Measurements from ENCODE around the gene GPR150. TPM values are rescaled to one million over a fixed set of nuclear protein-coding genes. Genes with fewer than 3 reads are reported as not detected.

Gene GPR150
- polyA plus RNA-seq, 1 donor (not counting 4 experiments of a cell fraction or from before 2014, with no cell fraction given): 0.07 TPM

- no peak for DNase-seq (ENCODE audit: low read depth, low spot score)
- dilution Hi-C loops (cut with MboI; ENCODE audit: extremely low pct_ligation_motif_present, low sequenced_read_pairs): no loop called here
- no peaks in the 10 kb centered on the region for H4K20me1 ChIP-seq (ENCODE audit: control insufficient read depth, extremely low read depth, insufficient read depth, low read length)
- H2AFZ ChIP-seq (ENCODE audit: control insufficient read depth, low read length): no peak overlapping the region
- no peaks in the 10 kb centered on the region for H3K9me1 ChIP-seq (ENCODE audit: control insufficient read depth, extremely low read depth, insufficient read depth, low read length)
- peak overlapping the region; percentile 44 for H3K27ac ChIP-seq (ENCODE audit: control insufficient read depth, insufficient read depth, low read length)
- H3K9me3 ChIP-seq (ENCODE audit: control insufficient read depth, low read depth, low read length): no peaks in the 10 kb centered on the region
- H3K4me1 ChIP-seq (ENCODE audit: control insufficient read depth, extremely low read depth, insufficient read depth, low read length): peaks cover 28% of the 10 kb centered on the region
- peaks cover 9% of the 10 kb centered on the region for H3K27me3 ChIP-seq (ENCODE audit: control insufficient read depth, extremely low read depth, insufficient read depth, low read length)
- no peak for TF ChIP-seq EZH2 (IDR thresholded peaks at IDR 0.05; ENCODE audit: low read length)
- no peak for TF ChIP-seq CTCF (optimal IDR thresholded peaks at IDR 0.05 in 1 of 3, IDR thresholded peaks at IDR 0.05 in 1 of 3, conservative IDR thresholded peaks at IDR 0.05 in 1 of 3; ENCODE audit: extremely low read depth in 1 of 3, insufficient read depth in 2 of 3, low read length in 3 of 3)
- H3K36me3 ChIP-seq (ENCODE audit: control insufficient read depth in 2 of 2, extremely low read depth in 1 of 2, insufficient read depth in 2 of 2, low read length in 2 of 2): no peaks in the 10 kb centered on the region
- H3K4me3 ChIP-seq (ENCODE audit: control insufficient read depth in 2 of 3, extremely low read depth in 1 of 3, insufficient read depth in 2 of 3, low read depth in 1 of 3, low read length in 3 of 3): no peak overlapping the region
- no peak overlapping the region for H3K9ac ChIP-seq (ENCODE audit: control insufficient read depth, extremely low read depth, insufficient read depth, low read length)
- H3K79me2 ChIP-seq (ENCODE audit: control insufficient read depth, insufficient read depth, low read length): no peaks in the 10 kb centered on the region
- FAIRE-seq: no peak
- peak overlapping the region; percentile 77 for H3K4me2 ChIP-seq (ENCODE audit: control insufficient read depth, extremely low read depth, insufficient read depth, low read depth, low read length)
Measured at GRCh38 chr5:95619096-95619495, 791 bp upstream of the GPR150 start.

DNA sequence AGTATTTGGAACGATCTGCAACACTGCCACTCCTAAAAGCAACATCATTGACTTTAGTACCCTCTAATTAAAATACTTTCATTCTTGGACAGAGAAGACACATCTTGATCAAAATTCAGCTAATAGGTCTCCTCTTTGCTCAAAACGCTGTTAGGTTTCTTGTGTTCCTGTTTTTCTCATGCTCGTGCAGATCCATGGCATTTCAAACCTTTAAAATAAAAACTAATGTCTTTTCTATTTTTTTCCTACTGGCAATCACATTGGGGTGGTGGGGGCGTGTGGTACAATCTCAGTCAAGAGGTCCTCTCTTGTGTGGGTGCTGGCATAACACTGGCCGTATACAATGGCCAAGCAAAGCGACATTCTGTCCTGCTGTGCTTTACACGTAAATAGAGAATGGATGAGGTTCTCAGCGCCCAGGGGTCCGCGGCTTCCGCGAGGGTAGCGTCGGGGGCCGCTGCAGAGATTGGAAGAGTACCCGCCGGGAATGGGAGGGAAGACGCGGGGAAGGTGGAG, 315 bp upstream of the GPR150 start:
- Histone ChIP-seq H2AFZ (ENCODE audit: control insufficient read depth, low read length) (peak overlapping the region; percentile 14), H3K9me3 (ENCODE audit: control insufficient read depth, low read depth, low read length) (no peaks in the 10 kb centered on the region), H4K20me1 (ENCODE audit: control insufficient read depth, extremely low read depth, insufficient read depth, low read length) (no peaks in the 10 kb centered on the region), H3K27ac (ENCODE audit: control insufficient read depth, insufficient read depth, low read length) (no peak overlapping the region), H3K9me1 (ENCODE audit: control insufficient read depth, extremely low read depth, insufficient read depth, low read length) (no peaks in the 10 kb centered on the region), H3K4me3 (ENCODE audit: control insufficient read depth in 2 of 3, extremely low read depth in 1 of 3, insufficient read depth in 2 of 3, low read depth in 1 of 3, low read length in 3 of 3) (peak overlapping the region in 1 of 3 experiments; percentile 35), H3K9ac (ENCODE audit: control insufficient read depth, extremely low read depth, insufficient read depth, low read length) (no peak overlapping the region), H3K36me3 (ENCODE audit: control insufficient read depth in 2 of 2, extremely low read depth in 1 of 2, insufficient read depth in 2 of 2, low read length in 2 of 2) (no peaks in the 10 kb centered on the region), H3K4me1 (ENCODE audit: control insufficient read depth, extremely low read depth, insufficient read depth, low read length) (peaks cover 28% of the 10 kb centered on the region), H3K4me2 (ENCODE audit: control insufficient read depth, extremely low read depth, insufficient read depth, low read depth, low read length) (peak overlapping the region; percentile 77), H3K27me3 (ENCODE audit: control insufficient read depth, extremely low read depth, insufficient read depth, low read length) (peaks cover 9% of the 10 kb centered on the region), H3K79me2 (ENCODE audit: control insufficient read depth, insufficient read depth, low read length) (no peaks in the 10 kb centered on the region)
- dilution Hi-C loops (cut with MboI; ENCODE audit: extremely low pct_ligation_motif_present, low sequenced_read_pairs): no loop called here
- FAIRE-seq (no peak), DNase-seq (ENCODE audit: low read depth, low spot score) (no peak)
- no peak for TF ChIP-seq EZH2 (IDR thresholded peaks at IDR 0.05; ENCODE audit: low read length)
- TF ChIP-seq CTCF (optimal IDR thresholded peaks at IDR 0.05 in 1 of 3, IDR thresholded peaks at IDR 0.05 in 1 of 3, conservative IDR thresholded peaks at IDR 0.05 in 1 of 3; ENCODE audit: extremely low read depth in 1 of 3, insufficient read depth in 2 of 3, low read length in 3 of 3): no peak

Measured in keratinocyte (primary cell).